Erythroblast (primary cell): ENCODE measurements around the gene S100G.

Experiments used
- GATA1 ChIP-seq: IDR thresholded peaks from 2 replicates; pipeline ENCODE4 v1.6.1; 2011; ENCODE audit warnings: low read depth, mild to moderate bottlenecking, control low read depth, low read length, moderate library complexity
- POLR2A ChIP-seq: IDR thresholded peaks from 2 replicates; pipeline ENCODE4 v1.6.1; 2011; ENCODE audit warnings: mild to moderate bottlenecking, low read length

- TF ChIP-seq POLR2A (no peak), GATA1 (no peak)
Measured at GRCh38 chrX:16610121-16610621, 39.8 kb upstream of the S100G start.
